Measurements from ENCODE around the gene EEPD1.
A peak's percentile ranks its signal among the peaks of the same experiment; 100 is the strongest.
"Not testable (repeated sequence)": the region's sequence is repeated elsewhere in the genome, so short reads cannot be mapped to it uniquely, and the experiment has no call there.

Gene EEPD1

GRCh38 chr7:36317276-36317675, 164.2 kb downstream of the EEPD1 start:
- DNase-seq (ENCODE audit: low read depth), result no peak

GRCh38 chr7:36318116-36318515, 165.1 kb downstream of the EEPD1 start:
- no peak for DNase-seq (ENCODE audit: low read depth)

- not testable (repeated sequence) for DNase-seq (ENCODE audit: low read depth)
Observed at GRCh38 chr7:36321284-36321683, 168.2 kb downstream of the EEPD1 start.

- no peak for DNase-seq (ENCODE audit: low read depth)
Observed at GRCh38 chr7:36336390-36336789, 183.3 kb downstream of the EEPD1 start.

- no peak for DNase-seq (ENCODE audit: low read depth)
Observed at GRCh38 chr7:36338256-36338655, 185.2 kb downstream of the EEPD1 start.

- DNase-seq (ENCODE audit: low read depth), result no peak
Observed at GRCh38 chr7:36343548-36343947, 190.5 kb downstream of the EEPD1 start.

GRCh38 chr7:36344622-36345021, 191.6 kb downstream of the EEPD1 start:
- no peak for DNase-seq (ENCODE audit: low read depth)

- DNase-seq (ENCODE audit: low read depth), result no peak
Observed at GRCh38 chr7:36346260-36346831, 193.3 kb downstream of the EEPD1 start.

GRCh38 chr7:36348256-36348655, 195.2 kb downstream of the EEPD1 start:
- DNase-seq (ENCODE audit: low read depth), result peak; percentile 49

GRCh38 chr7:36348771-36349170, 195.7 kb downstream of the EEPD1 start:
- DNase-seq (ENCODE audit: low read depth), result no peak

GRCh38 chr7:36349626-36350025, 196.6 kb downstream of the EEPD1 start:
- no peak for DNase-seq (ENCODE audit: low read depth)

Measured in HS-5 (cell line).